Measurements from ENCODE around the gene BRINP3. TPM values are rescaled to one million over a fixed set of nuclear protein-coding genes. Genes with fewer than 3 reads are reported as not detected.

Gene BRINP3
- total and polyA plus RNA-seq, 2 experiments from 2014 or later, result not detected

GRCh38 chr1:190478149-190479049 is 735 bp upstream of the BRINP3 start:
- peaks cover 53% of the 10 kb centered on the region for H3K27me3 ChIP-seq (ENCODE audit: insufficient read depth)
- Mint-ChIP-seq H3K36me3 (ENCODE audit: low read depth) (no peaks in the 10 kb centered on the region), H3K27me3 (ENCODE audit: insufficient read depth, low read depth, poor library complexity) (peaks cover 36% of the 10 kb centered on the region), H3K27ac (peak overlapping the region; percentile 78), H3K4me1 (peaks cover 41% of the 10 kb centered on the region), H3K9me3 (no peaks in the 10 kb centered on the region), H3K4me3 (peak overlapping the region; percentile 92)
- peak overlapping the region; percentile 73 for H3K4me2 ChIP-seq
- H3K27ac ChIP-seq (ENCODE audit: low read depth), result no peak overlapping the region
- H3K4me1 ChIP-seq (ENCODE audit: insufficient read depth), result peaks cover 37% of the 10 kb centered on the region
- no peaks in the 10 kb centered on the region for H3K79me2 ChIP-seq (replicated peaks; ENCODE audit: insufficient read depth)
- H3F3A ChIP-seq (replicated peaks; ENCODE audit: low read depth), result no peaks in the 10 kb centered on the region
- TF ChIP-seq ZNF462 (CRISPR knock-in tag; IDR thresholded peaks at IDR 0.05), result 0 out of 2 replicates have a peak, but pooled peaks have one; percentile 59
- no peak for TF ChIP-seq STAT1 (IDR thresholded peaks at IDR 0.05; ENCODE audit: unreplicated experiment)
- no peak for TF ChIP-seq ZNF114 (CRISPR knock-in tag; IDR thresholded peaks at IDR 0.05)
- no peak for TF ChIP-seq JUNB (IDR thresholded peaks at IDR 0.05; ENCODE audit: unreplicated experiment)
- no peak for TF ChIP-seq ZNF331 (CRISPR knock-in tag; IDR thresholded peaks at IDR 0.05; ENCODE audit: low read depth)
- TF ChIP-seq CREB1 (CRISPR knock-in tag; IDR thresholded peaks at IDR 0.05; ENCODE audit: low read depth), result no peak
- no peak for TF ChIP-seq REST (IDR thresholded peaks at IDR 0.05; ENCODE audit: unreplicated experiment)
- TF ChIP-seq EZH2phosphoT487 (IDR thresholded peaks at IDR 0.05; ENCODE audit: unreplicated experiment), result no peak
- TF ChIP-seq CTCF (conservative IDR thresholded peaks at IDR 0.05; ENCODE audit: low read depth in 2 of 2), result peak in 1 of 2 experiments; percentile 19; a peak in 2 of 4 replicates
- no peaks in the 10 kb centered on the region for H3K9me2 ChIP-seq (ENCODE audit: insufficient read depth)
- ATAC-seq, result peak; percentile 75
- H2AFZ ChIP-seq, result peak overlapping the region; percentile 93
- H4K20me1 ChIP-seq (replicated peaks; ENCODE audit: insufficient read depth), result no peaks in the 10 kb centered on the region
- no peaks in the 10 kb centered on the region for H3K36me3 ChIP-seq (ENCODE audit: insufficient read depth)
- H3K4me3 ChIP-seq, result peak overlapping the region; percentile 59
- DNase-seq (ENCODE audit: low spot score), result peak; percentile 84
